ENCODE results near the gene TARM1. TPM values are rescaled to one million over a fixed set of nuclear protein-coding genes. Genes with fewer than 3 reads are reported as not detected.

TARM1 gene
- total RNA-seq, 1 donor from 2014 or later, result not detected

- Mint-ChIP-seq H3K4me1 (peaks cover 2% of the 10 kb centered on the region), H3K4me3 (no peak overlapping the region), H3K27me3 (ENCODE audit: low read depth) (peaks cover 20% of the 10 kb centered on the region), H3K36me3 (no peaks in the 10 kb centered on the region), H3K9me3 (peaks cover 7% of the 10 kb centered on the region), H3K27ac (no peak overlapping the region)
- DNase-seq (ENCODE audit: low spot score in 2 of 2, unreplicated experiment in 2 of 2), result no peak
- TF ChIP-seq CTCF (IDR thresholded peaks at IDR 0.05; ENCODE audit: unreplicated experiment), result no peak
Measured at GRCh38 chr19:54021363-54021762, 59.8 kb downstream of the TARM1 start.

Other genes starting within 250 kb of the TARM1 start
- gene MYADM, start 213.5 kb downstream of the TARM1 start, total RNA-seq, result 195 to 211 TPM (median 200 TPM) in 3 replicates
- 19.1 to 21.6 TPM (median 19.3 TPM) in 3 replicates for gene PRKCG, start 199.2 kb downstream of the TARM1 start, total RNA-seq
- 0.52 to 0.82 TPM (median 0.76 TPM) in 3 replicates for gene CACNG7, start 172.1 kb downstream of the TARM1 start, total RNA-seq
- 2.1 to 2.6 TPM (median 2.1 TPM) in 3 replicates for gene CACNG8, start 118.4 kb downstream of the TARM1 start, total RNA-seq
- 4.3 to 5.7 TPM (median 5.3 TPM) in 3 replicates for gene CACNG6, start 89.7 kb downstream of the TARM1 start, total RNA-seq
- gene VSTM1, start 17.5 kb downstream of the TARM1 start, total RNA-seq, result not detected in 3 replicates
- not detected in 3 replicates for gene OSCAR, start 19.4 kb upstream of the TARM1 start, total RNA-seq
- 126 to 135 TPM (median 135 TPM) in 3 replicates for gene NDUFA3, start 21.5 kb upstream of the TARM1 start, total RNA-seq
- 19.2 to 20.7 TPM (median 20.1 TPM) in 3 replicates for gene TFPT, start 34.3 kb upstream of the TARM1 start, total RNA-seq
- gene PRPF31, start 34.4 kb upstream of the TARM1 start, total RNA-seq, result 80.6 to 84.0 TPM (median 82.1 TPM) in 3 replicates
- 63.3 to 70.6 TPM (median 67.6 TPM) in 3 replicates for gene CNOT3, start 56.4 kb upstream of the TARM1 start, total RNA-seq
- gene LENG1, start 78.4 kb upstream of the TARM1 start, total RNA-seq, result 5.7 to 6.4 TPM (median 5.8 TPM) in 3 replicates
- gene TMC4, start 91.8 kb upstream of the TARM1 start, total RNA-seq, result 57.6 to 69.5 TPM (median 63.5 TPM) in 3 replicates
- gene MBOAT7, start 108.2 kb upstream of the TARM1 start, total RNA-seq, result 102 to 113 TPM (median 110 TPM) in 3 replicates
- gene TSEN34, start 109.9 kb upstream of the TARM1 start, total RNA-seq, result 43.9 to 50.1 TPM (median 47.5 TPM) in 3 replicates
- gene RPS9, start 119.5 kb upstream of the TARM1 start, total RNA-seq, result 1,211 to 1,274 TPM (median 1,263 TPM) in 3 replicates
- not detected in 3 replicates for gene LILRB3, start 141.6 kb upstream of the TARM1 start, total RNA-seq
- gene LILRA6, start 161.4 kb upstream of the TARM1 start, total RNA-seq, result not detected in 3 replicates
- not detected in 3 replicates for gene LILRB5, start 175.9 kb upstream of the TARM1 start, total RNA-seq
- not detected in 3 replicates for gene LILRB2, start 199.7 kb upstream of the TARM1 start, total RNA-seq
- gene LILRA5, start 231.8 kb upstream of the TARM1 start, total RNA-seq, result not detected in 3 replicates

Measured in mesothelial cell of epicardium (in vitro differentiated cells).